Lung (tissue), 12 donors: ENCODE data around the gene COL6A5. TPM values are rescaled to one million over a fixed set of nuclear protein-coding genes. Genes with fewer than 3 reads are reported as not detected.

Experiments
- ATAC-seq: fragments of 200-7000 bp; cut with Tn5 transposase; one replicate; pipeline ENCODE4 v1.9.1; 2020; ENCODE audit warnings: moderate number of reproducible peaks; ENCODE audit not compliant: insufficient read depth, low FRiP score
- DNase-seq, 3 donors: peaks; one replicate each; pipeline ENCODE4 v3.0.0-alpha.2; 2013 to 2017
- H3K27ac ChIP-seq, 2 donors: one replicate each; pipeline ENCODE4 v1.5.1; 2013; ENCODE audit warnings: mild to moderate bottlenecking in 2 of 2, moderate library complexity in 2 of 2, control low read depth in 1 of 2, inconsistent platforms in 1 of 2, low read depth in 1 of 2, low read length in 1 of 2
- H3K27me3 ChIP-seq, 3 donors: one replicate each; pipeline ENCODE4 v1.5.1; 2013; ENCODE audit warnings: low read length in 2 of 3; ENCODE audit not compliant: control insufficient read depth in 3 of 3, insufficient read depth in 3 of 3
- H3K36me3 ChIP-seq, 4 donors: one replicate each; pipeline ENCODE4 v1.5.1; 2013; ENCODE audit warnings: low read length in 4 of 4, mild to moderate bottlenecking in 1 of 4, moderate library complexity in 1 of 4; ENCODE audit not compliant: control insufficient read depth in 4 of 4, insufficient read depth in 4 of 4
- H3K4me1 ChIP-seq, 5 donors: one replicate each; pipeline ENCODE4 v1.5.1; 2013; ENCODE audit warnings: low read length in 5 of 5, mild to moderate bottlenecking in 2 of 5, moderate library complexity in 1 of 5; ENCODE audit not compliant: control insufficient read depth in 5 of 5, insufficient read depth in 5 of 5
- H3K4me3 ChIP-seq: one replicate; pipeline ENCODE4 v1.5.1; 2013; ENCODE audit warnings: mild to moderate bottlenecking, control low read depth, moderate library complexity
- H3K9ac ChIP-seq, 2 donors: one replicate each; pipeline ENCODE4 v1.5.1; 2013; ENCODE audit warnings: low read length in 2 of 2, control low read depth in 1 of 2; ENCODE audit not compliant: insufficient read depth in 1 of 2
- H3K9me3 ChIP-seq, 4 donors: one replicate each; pipeline ENCODE4 v1.5.1; 2013; ENCODE audit warnings: low read length in 3 of 4, mild to moderate bottlenecking in 1 of 4, moderate library complexity in 1 of 4; ENCODE audit not compliant: control insufficient read depth in 4 of 4, insufficient read depth in 3 of 4
- CTCF ChIP-seq: IDR thresholded peaks from 2 replicates; pipeline ENCODE4 v1.5.1; 2012; ENCODE audit warnings: mild to moderate bottlenecking; ENCODE audit errors: control extremely low read depth, extremely low read depth
- WGBS, 2 donors: extraction: QIAGEN DNeasy Blood & Tissue Kit; methylation state at CpG; one replicate each; pipeline ENCODE4 v1.1.7; 2013; 5-methylcytosine and 5-hydroxymethylcytosine counted together
- polyA plus RNA-seq, 2 donors: library from polyadenylated mRNA; stranded (reverse); fragments of 200-250 nt; gene quantifications; one replicate each; pipeline ENCODE4 v1.2.1, GENCODE V29; 2013
- total RNA-seq, 2 donors: library from RNA; depleted of rRNA in 1 of 2; stranded (reverse); fragments of >200 nt in 1 of 2; gene quantifications; one replicate each; pipeline ENCODE4 v1.2.1, GENCODE V29; 2014 to 2021
- donor health status: control.
- donor health status: control.
- donor health status: Bipolar disorder and iron deficiency.
- donor health status: healthy.
- donor health status: DM: yes; HTN: yes; CAD: no.

Gene COL6A5
- total and polyA plus RNA-seq, 4 donors: 0.90 to 9.4 (median 4.4) TPM

GRCh38 chr3:130374908-130375307 is 29.4 kb downstream of the COL6A5 start:
- Histone ChIP-seq H3K9ac (no peak overlapping the region), H3K9me3 (peaks cover 0 to 2% (median under 1%) of the 10 kb centered on the region in 4 donors), H3K4me1 (peaks cover 0 to 4% (median 0%) of the 10 kb centered on the region in 5 donors), H3K36me3 (no peaks in the 10 kb centered on the region), H3K27ac (no peak overlapping the region), H3K4me3 (no peak overlapping the region), H3K27me3 (no peaks in the 10 kb centered on the region)
- TF ChIP-seq CTCF: no peak
- ATAC-seq (no peak), DNase-seq (no peak)
- 78 to 93% methylated on average over 1 of the region's 1 CpG for WGBS, 2 donors

DNA sequence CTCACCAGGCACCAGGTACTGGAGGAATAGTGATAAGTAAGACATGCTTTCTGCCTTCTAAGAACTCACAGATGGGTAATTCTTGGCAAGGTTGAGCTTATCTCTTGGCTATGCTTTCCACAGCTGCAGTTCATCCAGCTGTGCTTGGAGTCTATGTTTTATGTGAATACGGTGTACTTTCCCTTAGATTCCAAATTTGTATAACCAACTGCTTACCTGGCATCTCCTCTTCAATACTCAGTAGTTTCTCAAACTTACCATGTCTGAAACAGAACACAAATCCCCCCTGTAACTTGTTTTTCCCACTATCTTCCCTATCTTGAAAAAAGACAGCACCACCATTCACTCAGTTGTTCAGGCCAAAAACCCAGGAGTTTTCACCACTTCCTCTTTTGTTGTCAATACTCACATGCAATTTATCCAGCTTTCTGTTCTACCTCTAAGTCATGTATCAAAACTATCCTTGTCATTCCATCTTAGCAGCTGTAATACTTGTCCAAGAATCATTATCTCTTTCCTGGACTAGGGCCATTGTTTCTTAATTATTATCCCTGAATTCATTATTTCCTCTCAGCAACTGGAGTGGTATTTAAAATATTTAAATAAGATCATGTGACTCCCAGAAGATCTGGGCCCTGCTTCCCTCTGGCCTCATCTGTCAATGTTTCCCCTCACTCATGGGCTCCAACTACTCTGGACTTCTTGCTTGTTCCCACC is 32.6 kb downstream of the COL6A5 start:
- Histone ChIP-seq H3K27ac (no peak overlapping the region), H3K9ac (no peak overlapping the region), H3K27me3 (no peaks in the 10 kb centered on the region), H3K36me3 (no peaks in the 10 kb centered on the region), H3K9me3 (peaks cover 0 to 4% (median 2%) of the 10 kb centered on the region in 4 donors), H3K4me3 (no peak overlapping the region), H3K4me1 (peaks cover 0 to 4% (median 0%) of the 10 kb centered on the region in 5 donors)
- DNase-seq (no peak), ATAC-seq (no peak)
- WGBS, 2 donors: 76 to 86% methylated on average over 1 of the region's 1 CpG
- TF ChIP-seq CTCF: no peak

DNA sequence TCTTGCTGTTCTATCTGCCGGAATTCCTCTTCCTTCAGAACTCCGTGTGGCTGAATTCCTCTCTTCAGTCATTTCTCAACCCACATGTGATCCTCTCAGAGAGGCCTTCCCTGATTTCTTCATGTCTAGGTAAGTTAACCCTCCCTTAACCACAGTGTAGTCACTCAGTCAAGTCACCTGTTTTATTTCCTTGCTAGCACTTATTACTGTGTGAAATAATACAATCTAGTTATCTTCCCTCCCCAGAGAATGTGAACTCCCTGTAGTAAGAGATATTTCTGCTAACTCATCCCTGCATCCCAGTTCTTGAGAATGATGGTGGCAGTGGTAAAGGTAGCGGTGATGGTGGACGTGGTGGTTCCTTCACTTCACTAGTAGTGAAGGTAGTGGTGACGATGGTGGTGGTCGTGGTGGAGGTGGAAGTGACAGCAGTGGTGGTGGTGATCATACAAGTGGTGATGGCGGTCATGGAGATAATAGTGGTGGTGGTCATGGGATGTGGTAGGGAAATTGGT is 33.3 kb downstream of the COL6A5 start:
- Histone ChIP-seq H3K27me3 (no peaks in the 10 kb centered on the region), H3K4me3 (no peak overlapping the region), H3K4me1 (peaks cover 0 to 4% (median 0%) of the 10 kb centered on the region in 5 donors), H3K9ac (no peak overlapping the region), H3K9me3 (peaks cover 0 to 4% (median 2%) of the 10 kb centered on the region in 4 donors), H3K27ac (no peak overlapping the region), H3K36me3 (no peaks in the 10 kb centered on the region)
- 76 to 90% methylated on average over 7 of the region's 7 CpGs for WGBS, 2 donors
- TF ChIP-seq CTCF: no peak
- DNase-seq: no peak
- ATAC-seq: no peak
